Kidney capillary endothelial cell (primary cell): ENCODE measurements around the gene ATP1A2.
"Not testable (repeated sequence)": the region's sequence is repeated elsewhere in the genome, so short reads cannot be mapped to it uniquely, and the experiment has no call there.

Experiments used
- DNase-seq: peaks from one replicate; pipeline ENCODE4 v3.0.0-alpha.2; 2018; ENCODE audit warnings: low spot score

ATP1A2 gene

DNA sequence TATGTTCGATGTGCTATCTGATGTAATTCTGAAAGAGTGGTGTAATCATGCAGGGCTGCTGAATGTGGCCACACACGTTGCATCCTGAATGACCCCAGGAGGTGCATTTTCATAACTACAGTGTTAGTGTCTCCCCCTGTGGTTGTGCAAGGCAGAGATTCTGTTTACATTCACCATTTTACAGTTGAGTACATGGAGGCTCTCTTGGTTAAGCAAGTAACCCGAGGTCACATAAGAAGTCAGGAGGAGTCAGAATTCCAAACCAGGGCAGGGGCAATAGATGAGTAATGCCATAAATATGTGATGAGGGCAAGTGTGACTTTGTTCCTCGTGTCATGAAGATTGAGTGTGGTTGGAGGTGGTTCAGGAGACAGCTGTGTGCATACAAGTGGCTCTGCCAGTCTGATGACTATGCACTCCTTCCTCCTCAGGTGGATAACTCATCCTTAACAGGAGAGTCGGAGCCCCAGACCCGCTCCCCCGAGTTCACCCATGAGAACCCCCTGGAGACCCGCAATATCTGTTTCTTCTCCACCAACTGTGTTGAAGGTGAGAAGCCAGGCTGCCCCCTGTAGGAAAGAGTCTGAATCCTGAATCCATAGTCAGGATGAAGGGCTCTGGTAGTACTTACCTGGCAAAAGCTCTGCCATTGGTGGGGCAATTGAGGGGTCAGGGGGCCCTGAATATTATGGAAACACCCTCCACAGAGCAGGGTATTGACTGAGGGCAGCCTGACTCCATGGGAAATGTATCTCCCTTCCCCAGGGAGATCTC lies 9.3 kb downstream of the ATP1A2 start:
- DNase-seq, result peak; percentile 33

DNA sequence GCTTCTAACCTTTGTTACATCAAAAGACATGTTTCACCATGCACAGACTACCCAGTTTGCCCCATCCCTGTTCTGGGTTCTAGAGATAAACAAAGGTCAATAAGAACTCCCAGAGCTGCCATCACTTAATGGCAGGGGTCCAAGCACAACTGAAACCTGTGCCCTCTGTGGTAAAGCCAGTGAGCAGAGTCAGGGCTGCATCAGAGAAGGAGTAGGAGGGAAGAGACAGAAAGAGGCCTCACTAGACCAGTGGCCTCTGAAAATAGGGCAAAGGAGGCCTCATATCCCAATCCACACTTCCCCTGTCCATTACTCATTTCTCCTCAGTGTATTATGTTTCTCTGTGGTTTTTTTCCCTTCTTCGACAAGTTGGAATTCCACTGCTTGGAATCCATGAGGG lies 10.2 kb downstream of the ATP1A2 start:
- DNase-seq, result no peak

DNA sequence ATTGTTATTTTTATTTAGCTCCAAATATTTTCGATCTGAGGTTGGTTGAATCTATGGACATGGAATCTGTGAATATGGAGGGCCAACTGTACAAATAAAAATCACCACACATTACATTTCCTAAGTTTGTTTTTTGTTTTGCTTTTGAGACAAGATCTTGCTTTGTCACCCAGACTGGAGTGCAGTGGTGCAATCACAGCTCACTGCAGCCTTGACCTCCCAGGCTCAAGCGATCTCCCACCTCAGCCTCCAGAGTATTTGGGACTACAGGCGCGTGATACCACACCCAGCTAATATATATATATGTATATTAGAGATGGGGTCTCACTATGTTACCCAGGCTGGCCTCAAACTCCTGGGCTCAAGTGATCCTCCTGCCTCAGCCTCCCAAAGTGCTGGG lies 10.8 kb downstream of the ATP1A2 start:
- not testable (repeated sequence) for DNase-seq

DNA sequence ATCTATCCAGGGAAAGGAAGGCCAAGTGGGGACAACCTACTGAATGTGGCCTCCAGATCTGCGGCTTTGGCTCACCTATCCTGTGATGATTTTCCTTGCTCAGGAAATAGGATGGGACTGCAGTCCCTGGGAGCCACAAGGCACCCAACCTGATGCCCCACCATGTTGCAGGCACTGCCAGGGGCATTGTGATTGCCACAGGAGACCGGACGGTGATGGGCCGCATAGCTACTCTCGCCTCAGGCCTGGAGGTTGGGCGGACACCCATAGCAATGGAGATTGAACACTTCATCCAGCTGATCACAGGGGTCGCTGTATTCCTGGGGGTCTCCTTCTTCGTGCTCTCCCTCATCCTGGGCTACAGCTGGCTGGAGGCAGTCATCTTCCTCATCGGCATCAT lies 11.8 kb downstream of the ATP1A2 start:
- no peak for DNase-seq

DNA sequence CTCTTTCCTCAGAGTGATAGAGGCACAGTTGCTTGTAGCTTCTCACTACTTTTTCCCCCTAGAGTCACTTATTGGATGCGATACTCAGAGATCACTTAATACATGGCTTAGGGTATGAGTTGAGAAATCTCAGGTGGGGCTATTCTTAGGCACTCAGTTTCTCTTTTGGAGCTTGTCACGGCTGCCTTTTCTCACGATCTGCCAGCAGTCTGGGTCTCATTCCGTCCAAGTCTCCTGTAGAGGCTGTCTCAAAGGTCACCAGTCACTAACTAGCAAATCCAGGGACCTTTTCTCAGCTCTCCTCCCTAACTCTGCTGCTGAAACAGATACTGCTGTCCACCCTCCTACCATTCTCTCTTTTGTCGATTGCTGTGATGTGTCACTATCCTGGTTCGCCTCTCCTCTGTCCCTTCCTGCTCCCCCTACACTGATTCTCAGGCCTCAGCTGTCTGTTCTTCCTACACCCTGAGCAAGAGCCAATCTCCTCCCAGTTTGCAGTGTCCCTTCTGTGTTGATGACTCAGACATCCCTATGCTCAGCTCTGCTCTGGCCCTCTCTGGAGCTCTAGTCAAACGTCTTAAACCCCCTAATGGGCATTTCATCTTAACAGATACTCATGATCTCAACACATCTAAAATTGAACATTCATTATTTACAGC lies 12.4 kb downstream of the ATP1A2 start:
- DNase-seq, result no peak

DNA sequence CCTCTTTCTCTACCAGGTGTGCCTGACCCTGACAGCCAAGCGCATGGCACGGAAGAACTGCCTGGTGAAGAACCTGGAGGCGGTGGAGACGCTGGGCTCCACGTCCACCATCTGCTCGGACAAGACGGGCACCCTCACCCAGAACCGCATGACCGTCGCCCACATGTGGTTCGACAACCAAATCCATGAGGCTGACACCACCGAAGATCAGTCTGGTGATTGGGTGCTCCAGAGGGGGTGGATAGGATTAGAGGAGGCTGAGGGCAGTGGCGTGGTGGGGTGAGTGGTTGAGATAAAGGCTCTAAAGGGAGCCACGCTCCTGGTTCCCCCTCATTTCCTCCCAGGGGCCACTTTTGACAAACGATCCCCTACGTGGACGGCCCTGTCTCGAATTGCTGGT lies 13.1 kb downstream of the ATP1A2 start:
- no peak for DNase-seq

DNA sequence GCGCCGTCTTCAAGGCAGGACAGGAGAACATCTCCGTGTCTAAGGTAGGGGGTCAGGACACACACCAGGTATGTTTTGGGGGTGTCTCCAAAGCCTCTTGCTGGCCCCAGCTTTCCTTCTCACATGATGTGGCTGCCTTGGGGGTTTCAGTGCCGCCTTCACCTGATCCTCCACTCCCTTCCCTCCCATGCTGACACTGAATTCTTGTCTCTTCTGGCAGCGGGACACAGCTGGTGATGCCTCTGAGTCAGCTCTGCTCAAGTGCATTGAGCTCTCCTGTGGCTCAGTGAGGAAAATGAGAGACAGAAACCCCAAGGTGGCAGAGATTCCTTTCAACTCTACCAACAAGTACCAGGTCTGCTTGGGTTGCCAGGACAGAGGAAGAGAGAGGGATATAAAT lies 13.5 kb downstream of the ATP1A2 start:
- DNase-seq, result no peak

DNA sequence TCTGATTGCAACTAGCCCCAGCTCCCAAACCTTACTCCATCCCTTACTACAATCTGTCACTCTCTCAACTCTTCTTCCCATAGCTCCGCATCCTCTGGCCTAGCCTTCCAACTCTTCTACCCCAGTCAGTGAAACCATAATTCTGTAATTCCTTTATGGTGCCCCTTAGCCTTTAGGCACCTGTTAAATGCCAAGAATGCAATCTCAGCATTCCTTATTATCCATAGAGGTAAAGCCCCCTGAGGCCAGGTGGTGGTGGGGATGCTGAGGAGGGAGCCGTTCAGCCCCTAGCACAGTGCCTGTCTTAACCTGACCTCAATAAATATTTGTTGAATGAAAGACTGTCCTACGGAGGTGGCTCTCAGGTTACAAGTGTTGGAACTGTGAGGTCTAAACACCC lies 14.0 kb downstream of the ATP1A2 start:
- no peak for DNase-seq

DNA sequence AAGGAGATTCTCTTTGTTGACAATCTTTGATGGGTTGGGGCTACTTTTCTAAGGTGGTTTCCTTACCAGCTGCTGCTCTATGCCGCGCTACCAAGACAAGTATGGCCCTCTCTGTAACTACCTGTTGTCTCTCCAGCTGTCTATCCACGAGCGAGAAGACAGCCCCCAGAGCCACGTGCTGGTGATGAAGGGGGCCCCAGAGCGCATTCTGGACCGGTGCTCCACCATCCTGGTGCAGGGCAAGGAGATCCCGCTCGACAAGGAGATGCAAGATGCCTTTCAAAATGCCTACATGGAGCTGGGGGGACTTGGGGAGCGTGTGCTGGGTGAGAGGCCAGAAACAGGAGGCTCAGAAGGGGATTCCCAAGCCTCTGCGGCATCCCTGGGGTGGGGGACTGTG lies 14.4 kb downstream of the ATP1A2 start:
- no peak for DNase-seq

DNA sequence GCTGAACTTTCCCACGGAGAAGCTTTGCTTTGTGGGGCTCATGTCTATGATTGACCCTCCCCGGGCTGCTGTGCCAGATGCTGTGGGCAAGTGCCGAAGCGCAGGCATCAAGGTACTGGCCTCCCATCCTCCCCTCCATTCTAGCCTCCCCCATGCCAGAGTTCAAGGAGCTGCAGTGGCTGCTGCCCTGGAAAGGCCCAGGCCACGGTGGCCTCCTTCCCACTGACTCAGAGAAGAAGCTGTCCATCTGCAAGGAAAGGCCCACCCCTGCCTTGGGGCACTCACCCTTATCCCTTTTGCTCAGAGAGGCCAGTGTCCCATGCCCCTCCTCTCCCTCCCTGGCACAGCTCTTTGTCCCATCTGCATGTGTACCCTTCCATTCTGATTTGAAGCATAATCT lies 14.9 kb downstream of the ATP1A2 start:
- DNase-seq, result no peak

DNA sequence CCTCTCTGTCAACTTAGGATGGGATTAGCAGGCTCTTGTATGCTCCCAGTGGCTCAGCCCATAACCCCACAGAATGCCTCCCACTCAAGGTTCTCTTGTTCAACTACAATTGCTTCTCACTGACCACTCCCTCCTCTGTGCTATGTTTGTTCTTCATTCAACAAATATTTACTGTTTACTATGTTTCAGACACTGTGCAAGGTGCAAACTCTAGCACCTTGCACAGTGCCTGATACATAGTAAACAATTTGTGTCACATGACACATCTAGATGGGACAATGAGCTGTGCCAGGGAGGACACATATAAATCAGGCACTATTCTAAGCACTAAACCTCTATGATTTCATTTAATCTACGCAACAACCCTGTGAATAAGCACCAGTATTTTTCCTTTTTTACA lies 15.4 kb downstream of the ATP1A2 start:
- DNase-seq, result no peak

DNA sequence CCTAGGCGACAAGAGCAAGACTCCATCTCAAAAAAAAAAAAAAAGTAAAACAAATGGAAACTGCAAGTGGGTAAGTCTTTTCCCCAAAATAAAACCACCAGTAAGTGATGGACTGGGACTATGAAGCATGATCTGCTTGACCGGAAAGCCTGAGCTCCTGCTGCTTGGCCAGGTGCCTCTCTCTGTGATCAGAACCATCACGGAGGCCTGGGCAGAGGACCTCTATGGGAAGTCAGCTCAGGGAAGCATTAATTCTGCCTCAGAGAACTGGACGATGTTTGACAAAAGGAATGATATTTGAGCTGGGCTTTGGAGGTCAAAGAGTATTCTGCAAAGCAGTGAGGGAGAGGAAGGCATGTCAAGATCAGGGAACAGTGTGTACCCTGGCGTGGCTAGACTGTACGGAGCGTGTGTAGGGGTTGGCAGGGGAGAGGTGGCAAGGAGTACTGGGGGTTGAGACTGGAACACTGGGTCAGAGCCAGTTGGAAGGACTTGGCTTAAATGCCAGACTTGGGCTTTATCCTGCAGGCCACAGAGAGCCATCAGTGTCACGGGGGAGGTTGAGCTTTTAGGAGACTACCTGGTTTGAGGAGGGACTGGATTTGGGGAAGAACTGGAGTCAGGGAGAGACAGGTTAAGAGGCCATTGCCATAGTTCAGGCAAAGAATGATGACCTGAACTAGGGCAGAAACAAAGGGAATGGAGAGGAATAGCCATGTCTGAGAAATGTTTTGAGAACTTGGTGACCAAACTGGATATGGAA lies 16.4 kb downstream of the ATP1A2 start:
- DNase-seq, result no peak

DNA sequence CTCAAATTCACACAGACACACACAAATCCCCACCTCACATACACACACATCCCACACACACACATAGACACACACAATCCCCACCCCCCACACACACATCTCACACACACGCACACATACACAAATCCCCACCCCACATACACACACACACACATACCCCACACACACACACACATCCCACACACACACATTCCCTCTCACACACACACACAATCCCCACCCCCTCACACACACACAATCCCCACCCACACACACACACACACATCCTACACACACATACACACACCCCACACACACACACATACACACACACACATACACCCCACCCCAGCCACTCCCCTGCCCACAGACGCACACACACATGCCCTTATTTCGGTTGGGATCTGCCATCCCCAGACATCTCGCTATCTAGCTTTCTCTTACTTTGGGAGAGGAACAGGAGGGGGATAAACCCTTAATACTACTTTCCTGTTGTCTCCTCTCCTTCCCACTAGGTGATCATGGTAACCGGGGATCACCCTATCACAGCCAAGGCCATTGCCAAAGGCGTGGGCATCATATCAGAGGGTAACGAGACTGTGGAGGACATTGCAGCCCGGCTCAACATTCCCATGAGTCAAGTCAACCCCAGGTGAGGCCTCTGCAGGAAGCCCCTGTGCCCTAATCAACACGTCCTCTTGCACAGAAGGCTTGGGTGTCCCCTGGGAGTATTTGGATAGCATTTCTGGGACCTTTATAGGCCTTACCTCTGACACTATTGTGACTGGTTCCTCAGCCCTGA lies 18.6 kb downstream of the ATP1A2 start:
- DNase-seq, result no peak

DNA sequence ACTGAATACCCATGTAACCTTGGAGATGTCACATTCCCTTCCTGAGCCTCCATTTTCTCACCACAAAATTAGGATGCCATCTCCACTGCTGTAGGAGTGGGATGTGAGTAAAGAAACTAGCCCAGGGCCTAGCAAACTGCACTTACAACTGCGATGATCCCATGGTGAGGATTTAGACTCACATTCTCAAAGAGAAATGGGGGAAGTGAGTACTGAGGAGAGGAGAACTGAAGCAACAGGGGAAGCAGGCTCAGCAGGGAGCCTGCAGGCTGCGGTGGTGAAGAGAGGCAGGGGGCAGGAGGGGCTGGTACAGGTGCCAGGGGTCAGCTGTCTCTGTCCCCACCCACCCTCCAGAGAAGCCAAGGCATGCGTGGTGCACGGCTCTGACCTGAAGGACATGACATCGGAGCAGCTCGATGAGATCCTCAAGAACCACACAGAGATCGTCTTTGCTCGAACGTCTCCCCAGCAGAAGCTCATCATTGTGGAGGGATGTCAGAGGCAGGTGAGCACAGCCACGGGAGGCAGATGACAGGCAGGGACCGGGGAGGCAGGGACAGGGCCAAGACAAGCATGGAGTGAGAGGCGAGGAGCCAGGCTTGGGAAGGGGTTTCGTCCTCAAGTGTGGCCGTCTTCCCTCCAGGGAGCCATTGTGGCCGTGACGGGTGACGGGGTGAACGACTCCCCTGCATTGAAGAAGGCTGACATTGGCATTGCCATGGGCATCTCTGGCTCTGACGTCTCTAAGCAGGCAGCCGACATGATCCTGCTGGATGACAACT lies 19.4 kb downstream of the ATP1A2 start:
- DNase-seq, result no peak

DNA sequence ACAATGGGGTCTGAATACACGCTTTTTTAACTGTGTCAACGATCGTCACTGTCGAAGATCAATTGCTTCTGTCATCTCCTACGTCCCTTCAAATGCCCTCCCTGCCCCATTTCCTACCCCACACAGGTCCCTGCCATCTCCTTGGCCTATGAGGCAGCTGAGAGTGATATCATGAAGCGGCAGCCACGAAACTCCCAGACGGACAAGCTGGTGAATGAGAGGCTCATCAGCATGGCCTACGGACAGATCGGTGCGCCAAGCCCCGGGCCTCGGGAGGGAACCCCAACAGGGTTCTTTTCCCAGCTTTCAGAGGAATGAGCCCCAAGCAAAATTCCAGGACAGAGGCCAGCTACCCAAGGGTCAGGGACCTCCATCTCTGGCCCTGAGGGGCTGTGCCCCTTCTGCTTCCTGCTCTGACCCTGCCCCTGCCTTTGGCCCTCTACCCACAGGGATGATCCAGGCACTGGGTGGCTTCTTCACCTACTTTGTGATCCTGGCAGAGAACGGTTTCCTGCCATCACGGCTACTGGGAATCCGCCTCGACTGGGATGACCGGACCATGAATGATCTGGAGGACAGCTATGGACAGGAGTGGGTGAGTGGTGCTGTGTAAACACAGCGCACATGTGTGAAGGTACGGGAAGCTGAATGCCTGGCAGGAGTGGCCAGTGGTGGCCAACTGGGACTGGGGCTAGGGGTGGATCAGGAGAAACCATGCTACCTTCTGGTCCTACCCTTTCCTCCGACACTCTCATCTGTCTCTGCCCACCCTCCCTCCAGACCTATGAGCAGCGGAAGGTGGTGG lies 20.8 kb downstream of the ATP1A2 start:
- DNase-seq, result no peak

DNA sequence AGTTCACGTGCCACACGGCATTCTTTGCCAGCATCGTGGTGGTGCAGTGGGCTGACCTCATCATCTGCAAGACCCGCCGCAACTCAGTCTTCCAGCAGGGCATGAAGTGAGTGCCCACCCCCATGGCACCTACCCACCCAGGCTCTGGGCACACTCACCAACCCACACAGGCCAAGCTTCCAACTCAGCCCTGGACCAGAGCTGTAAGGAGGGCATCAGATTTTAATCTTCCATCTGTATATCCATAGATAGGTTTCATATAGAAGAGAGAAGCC lies 21.3 kb downstream of the ATP1A2 start:
- DNase-seq, result no peak

DNA sequence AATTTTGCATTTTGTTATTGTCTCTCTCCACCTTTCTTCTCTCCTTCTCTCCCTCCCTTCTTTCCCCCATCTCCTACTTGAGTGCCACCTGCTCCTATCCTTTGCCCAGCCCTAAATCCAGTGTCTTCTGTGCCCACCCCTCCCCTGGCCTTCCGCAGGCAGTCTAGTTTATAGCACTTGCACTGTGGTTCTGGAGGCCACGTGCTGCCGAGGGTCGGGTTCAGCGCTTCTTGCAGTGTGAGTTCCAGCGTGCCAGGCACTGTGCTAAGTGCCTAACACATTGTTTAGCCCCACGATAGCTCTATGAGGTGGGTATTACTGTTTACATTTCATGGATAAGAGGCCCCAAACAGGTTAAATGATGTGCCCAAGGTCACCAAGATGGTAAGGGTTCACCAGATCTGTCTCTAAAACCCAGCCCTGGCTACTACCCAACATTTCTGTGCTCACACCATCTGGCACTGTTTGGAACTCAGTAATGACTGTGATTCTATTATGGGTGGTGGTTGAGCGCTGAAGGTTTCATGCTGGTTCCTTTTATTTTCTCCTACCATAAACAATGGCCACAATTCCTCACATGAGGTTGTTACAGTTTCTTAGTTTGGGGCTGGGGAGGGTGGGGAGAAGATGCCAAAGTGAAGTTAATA lies 21.8 kb downstream of the ATP1A2 start:
- no peak for DNase-seq

DNA sequence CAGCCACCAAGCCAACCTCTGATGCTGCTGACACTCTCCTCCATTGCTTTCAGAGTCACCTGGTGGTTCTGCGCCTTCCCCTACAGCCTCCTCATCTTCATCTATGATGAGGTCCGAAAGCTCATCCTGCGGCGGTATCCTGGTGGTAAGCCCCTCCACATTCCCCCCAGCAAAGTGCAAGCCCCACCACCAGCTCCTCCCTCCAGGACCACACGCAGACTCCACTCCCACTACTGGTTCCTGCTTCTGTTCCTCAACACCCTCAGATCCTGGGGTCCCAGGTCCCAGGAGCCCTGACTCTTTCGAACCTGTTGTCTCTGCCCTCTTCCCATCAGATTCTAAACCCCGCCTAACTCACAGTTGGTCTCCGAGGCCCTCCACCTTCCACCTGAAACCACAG lies 24.3 kb downstream of the ATP1A2 start:
- DNase-seq, result no peak

DNA sequence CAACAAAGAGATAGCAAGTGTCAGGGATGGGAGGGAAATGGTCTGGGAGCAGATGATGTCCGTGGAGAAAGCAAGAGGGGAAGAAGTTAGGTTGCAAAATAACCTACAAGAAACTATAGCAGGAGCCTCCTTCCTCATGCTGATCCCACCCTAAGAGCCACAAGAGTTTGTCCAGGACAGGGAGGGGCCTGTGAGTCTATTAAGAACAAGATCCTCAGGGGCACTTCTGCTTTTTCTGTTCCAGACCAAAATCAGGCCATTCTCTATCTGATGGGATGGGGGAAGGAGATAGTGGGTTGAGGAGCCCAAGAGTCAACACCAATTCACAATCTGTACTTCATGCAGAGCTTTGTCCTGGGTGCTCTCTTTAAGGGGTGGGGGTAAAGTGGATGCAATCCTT lies 28.1 kb downstream of the ATP1A2 start:
- DNase-seq, result no peak

DNA sequence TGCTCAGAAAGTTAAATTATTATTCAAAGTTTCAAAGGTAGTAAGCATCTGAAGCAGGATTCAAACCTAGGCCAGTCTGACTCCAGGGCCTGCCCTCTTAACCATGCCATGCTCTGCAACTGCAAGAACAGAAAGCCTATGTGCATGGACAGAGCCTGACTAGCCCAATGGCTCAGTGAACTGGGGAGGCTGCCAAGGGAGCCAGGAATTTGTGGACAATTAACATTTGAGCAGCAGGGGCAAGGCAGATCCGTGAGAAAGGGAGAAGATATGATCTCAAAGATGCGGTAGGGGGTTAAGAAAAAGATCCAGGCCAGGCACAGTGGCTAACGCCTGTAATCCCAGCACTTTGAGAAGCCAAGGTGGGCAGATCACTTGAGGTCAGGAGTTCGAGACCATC lies 29.4 kb downstream of the ATP1A2 start:
- DNase-seq, result no peak

DNA sequence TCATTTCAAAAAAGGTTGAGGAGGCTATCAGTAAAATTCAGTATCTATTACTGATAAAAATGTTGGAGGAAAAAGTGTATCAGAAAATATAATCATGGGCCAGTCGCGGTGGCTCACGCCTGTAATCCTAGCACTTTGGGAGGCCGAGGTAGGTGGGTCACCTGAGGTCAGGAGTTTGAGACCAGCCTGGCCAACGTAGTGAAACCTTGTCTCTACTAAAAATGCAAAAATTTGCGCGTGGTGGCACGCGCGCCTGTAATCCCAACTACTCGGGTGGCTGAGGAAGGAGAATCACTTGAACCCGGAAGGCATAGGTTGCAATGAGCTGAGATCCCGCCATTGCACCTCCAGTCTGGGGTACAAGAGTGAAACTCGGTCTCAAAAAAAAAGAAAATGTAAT lies 30.5 kb downstream of the ATP1A2 start:
- DNase-seq, result no peak
